Loucy (cell line): Measurements from ENCODE around the gene TOGARAM1.

Experiments used
- H2AFZ ChIP-seq: fragments of 200-600 bp; sonication (generic); 2 replicates; pipeline ENCODE4 v1.6.0; 2016; ENCODE audit warnings: antibody characterized with exemption, mild to moderate bottlenecking, low read length, moderate library complexity
- H3F3A ChIP-seq: fragments of 200-600 bp; 2 replicates; pipeline ENCODE4 v1.6.0; 2016; ENCODE audit warnings: antibody characterized with exemption, low read depth, mild to moderate bottlenecking
- H3K27me3 ChIP-seq: fragments of 200-600 bp; sonication (generic); 2 replicates; pipeline ENCODE4 v1.6.1; 2014; ENCODE audit warnings: low read length, mild to moderate bottlenecking; ENCODE audit not compliant: insufficient read depth, poor library complexity, severe bottlenecking
- H3K36me3 ChIP-seq: fragments of 200-600 bp; sonication (generic); 2 replicates; pipeline ENCODE4 v1.6.1; 2016; ENCODE audit warnings: low read length; ENCODE audit not compliant: insufficient read depth
- H3K4me1 ChIP-seq: fragments of 200-600 bp; sonication (generic); 2 replicates; pipeline ENCODE4 v1.5.1; 2014; ENCODE audit warnings: low read length, mild to moderate bottlenecking; ENCODE audit not compliant: insufficient read depth, poor library complexity, severe bottlenecking
- H3K4me2 ChIP-seq: fragments of 200-600 bp; sonication (generic); 2 replicates; pipeline ENCODE4 v1.6.0; 2014; ENCODE audit warnings: antibody characterized with exemption, low read length, low read depth, mild to moderate bottlenecking; ENCODE audit not compliant: poor library complexity, severe bottlenecking
- H3K4me3 ChIP-seq: fragments of 200-600 bp; sonication (generic); 2 replicates; pipeline ENCODE4 v1.5.1; 2014; ENCODE audit warnings: low read length, mild to moderate bottlenecking, mixed read lengths; ENCODE audit not compliant: poor library complexity, severe bottlenecking
- H3K79me2 ChIP-seq: fragments of 200-600 bp; sonication (generic); 2 replicates; pipeline ENCODE4 v1.6.1; 2014; ENCODE audit warnings: low read length; ENCODE audit not compliant: insufficient read depth
- H3K9ac ChIP-seq: fragments of 200-600 bp; sonication (generic); 2 replicates; pipeline ENCODE4 v1.6.0; 2014; ENCODE audit warnings: mild to moderate bottlenecking, low read depth, low read length, moderate library complexity; ENCODE audit not compliant: poor library complexity, severe bottlenecking
- H3K9me2 ChIP-seq: fragments of 200-600 bp; sonication (generic); replicated peaks from 2 replicates; pipeline ENCODE4 v1.6.1; 2016; ENCODE audit warnings: low read depth, low read length, mixed read lengths
- H3K9me3 ChIP-seq: fragments of 200-600 bp; sonication (generic); 2 replicates; pipeline ENCODE4 v1.6.1; 2014; ENCODE audit warnings: mild to moderate bottlenecking, antibody characterized with exemption, low read length, low read depth; ENCODE audit not compliant: insufficient read depth
- H4K20me1 ChIP-seq: fragments of 200-600 bp; sonication (generic); 2 replicates; pipeline ENCODE4 v1.6.0; 2014; ENCODE audit warnings: antibody characterized with exemption, low read length, mild to moderate bottlenecking; ENCODE audit not compliant: insufficient read depth, poor library complexity, severe bottlenecking
- CTCF ChIP-seq: fragments of 200-600 bp; sonication (generic); conservative IDR thresholded peaks from 2 replicates; pipeline ENCODE4 v1.5.1; 2014; ENCODE audit warnings: mild to moderate bottlenecking, antibody characterized with exemption, low read length
- EZH2phosphoT487 ChIP-seq: fragments of 200-600 bp; IDR thresholded peaks from 2 replicates; pipeline ENCODE4 v1.6.1; 2018; ENCODE audit warnings: antibody characterized with exemption, mild to moderate bottlenecking, moderate library complexity, borderline replicate concordance

Gene TOGARAM1

GRCh38 chr14:45118594-45118993 lies 156.6 kb downstream of the TOGARAM1 start:
- Histone ChIP-seq H3K4me2 (no peak overlapping the region), H2AFZ (no peak overlapping the region), H3K79me2 (no peaks in the 10 kb centered on the region), H4K20me1 (no peaks in the 10 kb centered on the region), H3K9me3 (no peaks in the 10 kb centered on the region), H3K36me3 (peaks cover 72% of the 10 kb centered on the region; the same call in 1 of the 2 replicates), H3K9me2 (no peaks in the 10 kb centered on the region), H3F3A (no peaks in the 10 kb centered on the region), H3K4me3 (no peak overlapping the region), H3K27me3 (no peaks in the 10 kb centered on the region), H3K4me1 (no peaks in the 10 kb centered on the region), H3K9ac (no peak overlapping the region)
- TF ChIP-seq CTCF (no peak), EZH2phosphoT487 (no peak)

GRCh38 chr14:45120096-45120495 lies 158.1 kb downstream of the TOGARAM1 start:
- Histone ChIP-seq H3K4me3 (no peak overlapping the region), H3K4me2 (no peak overlapping the region), H3K36me3 (peaks cover 58% of the 10 kb centered on the region; the same call in 1 of the 2 replicates), H3K9me3 (no peaks in the 10 kb centered on the region), H3K9me2 (no peaks in the 10 kb centered on the region), H3K27me3 (no peaks in the 10 kb centered on the region), H3K79me2 (no peaks in the 10 kb centered on the region), H3K4me1 (no peaks in the 10 kb centered on the region), H2AFZ (no peak overlapping the region), H3K9ac (no peak overlapping the region), H3F3A (no peaks in the 10 kb centered on the region), H4K20me1 (no peaks in the 10 kb centered on the region)
- no peak for TF ChIP-seq CTCF
- TF ChIP-seq EZH2phosphoT487, result no peak

- Histone ChIP-seq H2AFZ (no peak overlapping the region), H4K20me1 (no peaks in the 10 kb centered on the region), H3K4me3 (no peak overlapping the region), H3K4me2 (no peak overlapping the region), H3K9me3 (no peaks in the 10 kb centered on the region), H3K27me3 (no peaks in the 10 kb centered on the region), H3K36me3 (peaks cover 28% of the 10 kb centered on the region; the same call in 1 of the 2 replicates), H3K79me2 (peaks cover 3% of the 10 kb centered on the region; the same call in 1 of the 2 replicates), H3K4me1 (no peaks in the 10 kb centered on the region), H3K9ac (no peak overlapping the region), H3K9me2 (no peaks in the 10 kb centered on the region), H3F3A (no peaks in the 10 kb centered on the region)
- TF ChIP-seq EZH2phosphoT487 (no peak), CTCF (no peak)
Measured at GRCh38 chr14:45123271-45123670, 161.3 kb downstream of the TOGARAM1 start.
